Tibial artery (tissue), 4 donors: Measurements from ENCODE around the gene SNAPC1.

Experiments
- DNase-seq, 2 donors: peaks; one replicate each; pipeline ENCODE4 v3.0.0-alpha.2; 2019
- H3K27ac ChIP-seq, 2 donors: fragments of 200-600 bp; sonication (generic) in 1 of 2; 1 replicate in 1 of 2; 2 replicates in 1 of 2; pipeline ENCODE4 v1.5.1; 2018 to 2019; ENCODE audit warnings: mild to moderate bottlenecking in 1 of 2
- H3K27me3 ChIP-seq, 2 donors: fragments of 200-600 bp; sonication (generic) in 1 of 2; one replicate each; pipeline versions ENCODE4 v1.5.1 to v1.6.0; 2016 to 2019
- H3K36me3 ChIP-seq, 3 donors: fragments of 200-600 bp; sonication (generic) in 2 of 3; one replicate each; pipeline ENCODE4 v1.5.1; 2016 to 2019; ENCODE audit warnings: mild to moderate bottlenecking in 2 of 3
- H3K4me1 ChIP-seq, 4 donors: fragments of 200-600 bp; sonication (generic) in 2 of 4; 1 replicate in 3 of 4; 2 replicates in 1 of 4; pipeline ENCODE4 v1.5.1; 2016 to 2019
- H3K4me3 ChIP-seq, 2 donors: fragments of 200-600 bp; sonication (generic) in 1 of 2; 1 replicate in 1 of 2; 2 replicates in 1 of 2; pipeline ENCODE4 v1.5.1; 2018 to 2019; ENCODE audit warnings: mild to moderate bottlenecking in 2 of 2
- H3K9me3 ChIP-seq, 3 donors: fragments of 200-600 bp; sonication (generic) in 1 of 3; one replicate each; pipeline ENCODE4 v1.5.1; 2016 to 2019
- intact Hi-C: fragments of 100-400 bp; cut with DNase I; formaldehyde crosslinking; loops from one replicate; pipeline ENCODE4 v1.15.0; 2023; ENCODE audit warnings: low total_unique reads
- TF ChIP-seq, protein P1 (sequence below), 2 experiments: fragments of 200-600 bp in 1 of 2; fragments of 450-650 bp in 1 of 2; IDR thresholded peaks; one replicate each; pipeline ENCODE4 v1.5.1; 2017 to 2019; ENCODE audit warnings: antibody characterized with exemption in 2 of 2, mild to moderate bottlenecking in 1 of 2, moderate library complexity in 1 of 2

The SNAPC1 gene

DNA sequence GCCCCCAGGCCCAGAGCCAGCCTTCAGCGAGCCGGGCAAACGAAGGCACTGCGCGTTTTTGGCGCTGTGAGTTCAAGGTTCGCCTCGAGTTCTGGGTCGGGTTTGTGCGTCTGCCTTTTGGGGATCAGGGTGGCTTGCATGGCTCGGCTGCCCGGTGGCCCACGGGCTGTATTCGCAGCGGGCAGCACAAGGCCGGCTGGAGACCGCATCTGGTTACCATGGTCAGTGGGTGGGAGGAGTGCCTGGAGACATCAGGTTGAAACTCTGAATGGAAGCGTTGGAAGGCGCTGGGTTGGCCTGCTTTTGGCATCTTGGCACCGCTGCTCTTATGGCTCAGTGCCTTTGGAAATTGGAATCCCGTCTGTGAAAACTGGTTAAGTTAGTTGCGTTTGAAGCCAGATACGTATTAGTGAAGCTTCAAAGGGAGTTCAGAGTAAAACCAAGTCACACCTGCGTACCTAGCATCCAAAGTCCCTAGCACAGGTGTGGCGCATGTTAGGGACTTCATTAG, 50.9 kb downstream of the SNAPC1 start:
- Histone ChIP-seq H3K27ac (no peak overlapping the region), H3K4me1 (peaks cover 0 to 12% (median 8%) of the 10 kb centered on the region in 4 donors), H3K9me3 (no peaks in the 10 kb centered on the region), H3K4me3 (peak overlapping the region; percentile 25 to 47), H3K36me3 (no peaks in the 10 kb centered on the region), H3K27me3 (peaks cover 0 to 30% of the 10 kb centered on the region in 2 donors)
- intact Hi-C loops, result no loop called here
- no peak for DNase-seq
- TF ChIP-seq, protein P1, sequence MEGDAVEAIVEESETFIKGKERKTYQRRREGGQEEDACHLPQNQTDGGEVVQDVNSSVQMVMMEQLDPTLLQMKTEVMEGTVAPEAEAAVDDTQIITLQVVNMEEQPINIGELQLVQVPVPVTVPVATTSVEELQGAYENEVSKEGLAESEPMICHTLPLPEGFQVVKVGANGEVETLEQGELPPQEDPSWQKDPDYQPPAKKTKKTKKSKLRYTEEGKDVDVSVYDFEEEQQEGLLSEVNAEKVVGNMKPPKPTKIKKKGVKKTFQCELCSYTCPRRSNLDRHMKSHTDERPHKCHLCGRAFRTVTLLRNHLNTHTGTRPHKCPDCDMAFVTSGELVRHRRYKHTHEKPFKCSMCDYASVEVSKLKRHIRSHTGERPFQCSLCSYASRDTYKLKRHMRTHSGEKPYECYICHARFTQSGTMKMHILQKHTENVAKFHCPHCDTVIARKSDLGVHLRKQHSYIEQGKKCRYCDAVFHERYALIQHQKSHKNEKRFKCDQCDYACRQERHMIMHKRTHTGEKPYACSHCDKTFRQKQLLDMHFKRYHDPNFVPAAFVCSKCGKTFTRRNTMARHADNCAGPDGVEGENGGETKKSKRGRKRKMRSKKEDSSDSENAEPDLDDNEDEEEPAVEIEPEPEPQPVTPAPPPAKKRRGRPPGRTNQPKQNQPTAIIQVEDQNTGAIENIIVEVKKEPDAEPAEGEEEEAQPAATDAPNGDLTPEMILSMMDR (IDR thresholded peaks at IDR 0.05), result no peak

DNA sequence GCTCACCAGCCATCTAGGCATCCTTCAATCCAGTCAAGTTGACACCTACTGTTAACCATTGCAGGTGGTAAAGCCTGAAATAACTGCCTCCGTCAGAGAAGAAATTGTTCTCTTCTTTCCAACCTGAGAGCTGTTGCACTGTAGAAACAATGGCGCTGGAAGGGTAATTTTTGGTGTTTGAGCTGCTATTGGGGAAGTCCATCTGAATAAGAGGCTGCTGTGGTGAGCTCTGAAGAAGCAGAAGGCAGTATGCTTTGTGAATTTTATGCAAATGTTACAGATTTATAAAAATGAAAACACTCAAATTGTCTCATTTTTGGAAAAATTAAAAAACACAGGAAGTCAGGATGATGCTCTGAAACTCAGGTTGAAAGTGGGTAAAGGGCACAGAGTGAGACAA, 60.2 kb downstream of the SNAPC1 start:
- Histone ChIP-seq H3K27me3 (peaks cover 0 to 2% of the 10 kb centered on the region in 2 donors), H3K4me1 (no peaks in the 10 kb centered on the region), H3K27ac (no peak overlapping the region), H3K4me3 (no peak overlapping the region), H3K9me3 (peaks cover 0 to 6% (median 4%) of the 10 kb centered on the region in 3 donors), H3K36me3 (no peaks in the 10 kb centered on the region)
- DNase-seq, result no peak
- intact Hi-C loops, result no loop called here
- TF ChIP-seq, protein P1 (IDR thresholded peaks at IDR 0.05), result no peak

DNA sequence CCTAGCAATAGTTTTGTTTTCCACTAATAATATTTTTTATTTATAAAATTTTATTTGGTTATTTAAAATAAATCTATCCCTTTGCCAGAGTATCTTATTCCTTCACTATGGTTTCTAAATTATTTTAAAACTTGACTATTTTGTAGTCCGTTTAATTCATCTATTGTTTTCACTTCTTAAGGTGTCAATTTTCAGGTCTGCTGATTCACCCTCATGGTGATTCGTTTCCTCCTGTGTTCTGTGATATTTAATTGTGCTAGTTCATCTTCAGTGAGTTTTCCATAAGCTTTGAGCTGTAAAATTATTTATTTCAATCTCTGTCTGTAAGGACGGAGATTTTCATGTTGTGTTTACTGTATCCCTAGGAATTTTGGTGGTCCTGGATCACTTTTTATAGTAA, 70.6 kb downstream of the SNAPC1 start:
- H3K27me3 ChIP-seq, result no peaks in the 10 kb centered on the region
- DNase-seq, result no peak
- H3K27ac ChIP-seq, result no peak overlapping the region
- no peaks in the 10 kb centered on the region for H3K4me1 ChIP-seq
- no peaks in the 10 kb centered on the region for H3K9me3 ChIP-seq
- intact Hi-C loops, result no loop called here
- no peaks in the 10 kb centered on the region for H3K36me3 ChIP-seq
- no peak overlapping the region for H3K4me3 ChIP-seq
- TF ChIP-seq, protein P1 (IDR thresholded peaks at IDR 0.05), result no peak

DNA sequence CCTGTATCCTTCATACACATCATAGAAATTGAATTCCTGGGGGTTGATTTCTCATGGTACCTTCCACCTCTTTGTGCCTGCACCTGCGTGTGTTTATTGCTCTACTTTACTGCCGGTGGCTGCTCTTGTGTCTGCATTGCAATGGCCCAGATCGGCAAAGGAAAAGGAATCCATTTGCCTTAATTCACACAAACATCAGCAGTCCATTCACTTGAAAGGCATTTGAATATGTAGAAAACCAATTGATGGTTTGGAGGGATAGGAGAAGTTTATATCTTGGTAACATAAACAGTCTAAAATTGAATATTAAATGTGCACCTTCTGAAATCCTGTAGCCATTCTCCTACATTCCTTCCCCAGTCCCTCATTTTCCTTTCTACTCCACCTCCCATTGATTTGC, 74.0 kb downstream of the SNAPC1 start:
- intact Hi-C loops, result no loop called here
- Histone ChIP-seq H3K27ac (no peak overlapping the region), H3K9me3 (no peaks in the 10 kb centered on the region), H3K4me3 (no peak overlapping the region), H3K36me3 (no peaks in the 10 kb centered on the region), H3K4me1 (no peaks in the 10 kb centered on the region), H3K27me3 (peaks cover 0 to 3% of the 10 kb centered on the region in 2 donors)
- TF ChIP-seq, protein P1 (IDR thresholded peaks at IDR 0.05), result no peak
- no peak for DNase-seq

DNA sequence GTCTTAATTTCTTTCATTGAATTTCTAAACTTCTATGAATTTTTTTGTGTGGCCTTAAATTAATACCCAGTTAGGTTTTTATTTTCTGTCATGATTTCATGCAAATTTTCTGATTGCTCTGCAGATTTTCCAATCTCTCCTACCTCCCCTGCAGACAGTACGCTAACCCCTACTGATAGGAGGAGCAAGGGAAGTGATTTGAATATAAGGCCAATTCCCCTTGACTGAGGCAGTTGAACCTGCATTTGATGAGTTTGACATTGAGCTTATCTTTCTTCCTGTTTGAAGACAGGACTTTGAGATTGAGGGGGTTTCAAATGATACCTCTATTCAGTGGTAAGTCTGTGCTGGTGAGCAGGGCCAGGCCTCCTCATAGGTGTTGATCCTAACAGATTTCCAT, 74.6 kb downstream of the SNAPC1 start:
- DNase-seq, result no peak
- TF ChIP-seq, protein P1 (IDR thresholded peaks at IDR 0.05), result no peak
- Histone ChIP-seq H3K4me1 (no peaks in the 10 kb centered on the region), H3K27ac (no peak overlapping the region), H3K4me3 (no peak overlapping the region), H3K9me3 (no peaks in the 10 kb centered on the region), H3K36me3 (no peaks in the 10 kb centered on the region), H3K27me3 (peaks cover 0 to 3% of the 10 kb centered on the region in 2 donors)
- intact Hi-C loops, result no loop called here
